Measurements from ENCODE around the gene GLCCI1. TPM values are rescaled to one million over a fixed set of nuclear protein-coding genes. Genes with fewer than 3 reads are reported as not detected.

The GLCCI1 gene
- total RNA-seq: 2.7 and 7.1 TPM in 2 replicates

DNA sequence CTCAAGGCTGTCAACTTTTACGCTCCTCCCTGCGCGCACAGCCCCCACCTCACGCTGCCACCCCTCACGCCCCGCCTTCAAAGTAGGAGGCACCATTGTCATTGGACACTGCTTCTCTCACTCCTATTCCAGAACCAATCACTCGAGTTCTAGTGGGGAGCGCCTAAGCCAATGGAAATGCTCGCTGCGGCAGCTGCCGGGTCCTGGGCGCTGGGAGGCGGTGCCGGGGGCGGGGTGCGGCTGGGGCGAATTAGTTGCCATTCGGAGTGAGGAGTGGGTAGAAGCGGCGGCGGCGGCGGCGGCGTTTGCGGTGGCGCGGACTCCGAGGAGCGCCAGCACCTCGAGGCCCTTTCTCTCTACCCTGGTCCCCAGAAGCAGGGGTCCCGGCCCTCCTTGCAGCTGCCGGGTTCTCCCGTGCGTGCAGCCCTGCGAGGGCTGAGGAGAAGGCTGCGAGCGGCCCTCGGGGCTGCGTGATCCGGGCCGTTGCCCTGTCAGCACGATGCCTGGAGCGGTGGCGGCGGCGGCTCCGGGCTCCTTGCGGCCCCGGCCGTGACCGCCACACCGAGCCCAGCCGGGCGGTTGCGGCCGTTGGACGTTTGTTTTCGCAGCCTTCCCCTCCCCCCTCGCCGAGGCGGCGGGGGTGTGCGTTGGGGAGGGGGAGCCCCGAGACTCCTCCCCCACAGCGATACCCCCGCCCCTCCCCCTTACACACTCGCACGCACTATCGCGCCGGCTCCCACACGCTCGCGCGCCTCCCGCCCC is at the start of gene GLCCI1:
GLCCI1 (plus strand) TSS at position 253 of the 762 bp plus-strand sequence. CDS start 555 bp downstream, outside the sequence.

